ENCODE measurements around the gene TPT1.
"Not testable (repeated sequence)": the region's sequence is repeated elsewhere in the genome, so short reads cannot be mapped to it uniquely, and the experiment has no call there.

TPT1 gene

DNA sequence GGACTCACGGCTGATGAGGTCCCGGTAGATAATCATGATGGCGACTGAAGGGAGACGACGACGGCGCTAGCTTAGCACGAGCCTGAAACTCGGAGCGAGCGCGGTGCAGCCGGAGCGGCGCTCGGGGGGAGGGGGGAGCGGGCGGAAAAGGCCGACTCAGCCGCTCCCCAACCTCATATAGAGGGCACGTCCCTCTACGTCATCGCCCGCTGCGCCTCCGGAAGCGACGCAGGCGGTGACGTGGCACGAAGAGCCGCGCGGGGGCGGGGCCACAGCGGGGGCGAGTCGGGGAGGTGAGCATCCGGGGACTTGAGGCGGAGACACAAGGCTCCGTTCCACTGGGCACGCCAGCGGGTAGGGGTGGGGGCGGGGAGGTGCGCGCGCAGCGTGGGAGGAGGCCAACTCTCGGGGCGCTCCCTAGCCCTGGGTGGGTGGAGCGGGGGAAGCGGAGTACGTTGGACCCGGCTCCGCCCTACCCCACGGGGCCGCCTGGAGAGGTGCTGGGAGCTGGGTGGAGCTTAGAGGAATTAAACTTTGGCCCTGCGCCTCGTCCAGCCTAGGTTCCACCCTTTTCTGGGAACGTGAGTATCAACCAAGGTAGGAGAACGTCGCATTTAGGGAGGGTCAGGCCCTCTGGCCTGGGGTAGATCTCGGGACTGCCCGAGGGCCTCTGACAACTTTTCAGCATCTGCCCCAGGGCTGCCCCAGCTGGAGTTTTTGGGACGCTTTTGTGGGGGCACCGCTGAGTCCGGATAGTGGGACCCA, at the start of gene TPT1:
TPT1 (minus strand) TSS at position 150 of the 765 bp plus-strand sequence; CDS start at position 36, 114 bp downstream.
- DNase-seq, result peak; percentile 99

- DNase-seq, result not testable (repeated sequence)
Observed at GRCh38 chr13:45390348-45390747, 49.4 kb upstream of the TPT1 start.

- DNase-seq, result no peak
Observed at GRCh38 chr13:45388664-45389063, 47.7 kb upstream of the TPT1 start.

GRCh38 chr13:45386892-45387575, 46.1 kb upstream of the TPT1 start:
- DNase-seq, result not testable (repeated sequence)

DNA sequence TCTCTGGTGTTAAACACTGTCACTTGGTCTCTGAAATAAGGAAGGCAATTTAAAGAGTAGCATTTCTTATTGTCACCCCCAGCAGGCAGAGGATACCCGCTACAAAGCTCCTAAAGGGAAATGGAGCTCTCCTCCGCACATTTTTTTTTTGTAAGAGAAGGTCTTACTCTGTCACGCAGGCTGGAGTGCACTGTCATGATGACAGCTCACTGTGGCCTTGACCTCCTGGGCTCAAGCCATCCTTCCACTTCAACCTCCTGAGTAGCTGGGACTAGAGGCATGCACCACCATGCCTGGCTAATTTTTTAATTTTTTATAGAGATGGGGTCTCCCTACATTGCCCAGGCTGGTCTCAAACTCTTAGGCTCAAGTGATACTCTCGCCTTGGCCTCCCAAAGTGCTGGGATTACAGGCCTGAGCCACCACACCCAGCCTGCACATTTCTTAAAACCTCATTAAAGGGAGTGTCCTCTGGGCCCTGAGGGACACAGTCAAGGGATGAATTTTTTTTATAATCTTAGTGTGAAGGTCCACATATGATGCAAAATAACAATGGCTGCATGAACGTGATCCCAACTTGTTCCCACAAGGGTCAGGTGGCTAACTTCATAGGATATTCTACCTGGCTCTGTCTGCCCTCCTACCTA, 45.0 kb upstream of the TPT1 start:
- DNase-seq, result peak; percentile 26

DNA sequence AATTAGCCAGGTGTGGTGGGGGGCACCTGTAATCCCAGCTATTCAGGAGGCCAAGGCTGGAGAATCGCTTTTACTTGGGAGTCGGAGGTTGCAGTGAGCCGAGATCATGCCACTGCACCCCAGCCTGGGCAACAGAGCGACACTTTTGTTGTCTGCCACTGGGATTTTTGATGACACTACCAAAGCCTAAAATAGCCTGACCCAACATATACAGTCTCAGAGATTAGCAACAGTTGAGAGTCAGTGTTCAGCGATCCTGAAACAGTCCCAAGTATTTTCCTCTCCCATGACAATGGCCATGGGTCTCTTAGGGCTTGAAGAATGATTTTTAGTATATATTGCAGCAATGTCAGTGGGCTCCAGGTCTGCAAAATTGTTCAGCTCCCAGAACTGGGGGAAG, 44.3 kb upstream of the TPT1 start:
- DNase-seq, result no peak

GRCh38 chr13:45384474-45385174, 43.6 kb upstream of the TPT1 start:
- no peak for DNase-seq

GRCh38 chr13:45382739-45383138, 41.8 kb upstream of the TPT1 start:
- DNase-seq, result not testable (repeated sequence)

DNA sequence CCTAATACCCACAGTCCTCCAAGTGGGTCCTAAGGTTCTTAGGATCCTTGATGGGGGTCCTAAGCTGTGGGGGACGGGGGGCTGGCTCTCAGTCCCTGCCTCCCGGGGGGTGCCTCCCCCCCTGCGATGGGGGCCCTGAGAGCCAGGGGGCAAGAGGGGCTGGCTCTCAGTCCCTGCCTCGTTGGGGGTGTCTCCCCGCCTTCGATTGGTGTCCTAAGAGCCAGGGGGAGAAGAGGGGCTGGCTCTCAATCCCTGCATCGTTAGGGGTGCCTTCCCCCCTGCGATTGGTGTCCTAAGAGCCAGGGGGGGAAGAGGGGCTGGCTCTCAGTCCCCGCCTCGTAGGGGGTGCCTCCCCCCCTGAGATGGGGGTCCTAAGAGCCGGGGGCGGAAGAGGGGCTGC, 40.2 kb upstream of the TPT1 start:
- no peak for DNase-seq

DNA sequence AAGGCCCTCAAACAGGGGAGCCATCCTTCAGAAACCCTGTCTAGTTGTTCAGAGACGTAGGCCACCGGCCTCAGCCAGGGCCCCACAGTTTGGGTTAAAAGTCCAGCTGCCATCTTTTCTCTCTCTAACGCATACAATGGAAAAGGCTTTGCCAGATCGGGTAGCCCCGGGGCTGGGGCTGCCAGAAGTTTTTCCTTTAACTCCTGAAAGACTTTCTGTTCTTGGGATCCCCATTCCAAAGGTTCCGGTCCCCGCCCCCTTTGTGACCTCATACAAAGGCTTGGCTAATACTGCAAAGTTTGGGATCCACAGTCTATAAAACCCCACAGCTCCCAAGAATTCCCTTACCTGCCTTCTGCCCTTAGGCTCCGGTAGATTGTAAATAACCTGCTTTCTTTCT, 39.7 kb upstream of the TPT1 start:
- not testable (repeated sequence) for DNase-seq

DNA sequence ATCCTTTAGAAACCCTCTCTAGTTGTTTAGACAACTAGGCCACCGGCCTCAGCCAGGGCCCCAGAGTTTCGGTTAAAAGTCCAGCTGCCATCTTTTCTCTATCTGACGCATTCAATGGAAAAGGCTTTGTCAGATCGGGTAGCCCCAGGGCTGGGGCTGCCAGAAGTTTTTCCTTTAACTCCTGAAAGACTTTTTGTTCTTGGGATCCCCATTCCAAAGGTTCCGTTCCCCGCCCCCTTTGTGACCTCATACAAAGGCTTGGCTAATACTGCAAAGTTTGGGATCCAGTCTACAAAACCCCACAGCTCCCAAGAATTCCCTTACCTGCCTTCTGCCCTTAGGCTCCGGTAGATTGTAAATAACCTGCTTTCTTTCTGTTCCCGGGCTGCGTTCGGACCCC, 38.5 kb upstream of the TPT1 start:
- DNase-seq, result not testable (repeated sequence)

DNA sequence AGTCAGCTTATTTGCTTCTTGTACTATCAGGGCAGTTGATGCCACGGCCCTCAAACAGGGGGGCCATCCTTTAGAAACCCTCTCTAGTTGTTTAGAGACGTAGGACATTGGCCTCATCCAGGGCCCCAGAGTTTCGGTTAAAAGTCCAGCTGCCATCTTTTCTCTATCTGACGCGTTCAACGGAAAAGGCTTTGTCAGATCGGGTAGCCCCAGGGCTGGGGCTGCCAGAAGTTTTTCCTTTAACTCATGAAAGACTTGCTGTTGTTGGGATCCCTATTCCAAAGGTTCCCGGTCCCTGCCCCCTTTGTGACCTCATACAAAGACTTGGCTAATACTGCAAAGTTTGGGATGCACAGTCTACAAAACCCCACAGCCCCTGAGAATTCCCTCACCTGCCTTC, 37.8 kb upstream of the TPT1 start:
- not testable (repeated sequence) for DNase-seq

DNA sequence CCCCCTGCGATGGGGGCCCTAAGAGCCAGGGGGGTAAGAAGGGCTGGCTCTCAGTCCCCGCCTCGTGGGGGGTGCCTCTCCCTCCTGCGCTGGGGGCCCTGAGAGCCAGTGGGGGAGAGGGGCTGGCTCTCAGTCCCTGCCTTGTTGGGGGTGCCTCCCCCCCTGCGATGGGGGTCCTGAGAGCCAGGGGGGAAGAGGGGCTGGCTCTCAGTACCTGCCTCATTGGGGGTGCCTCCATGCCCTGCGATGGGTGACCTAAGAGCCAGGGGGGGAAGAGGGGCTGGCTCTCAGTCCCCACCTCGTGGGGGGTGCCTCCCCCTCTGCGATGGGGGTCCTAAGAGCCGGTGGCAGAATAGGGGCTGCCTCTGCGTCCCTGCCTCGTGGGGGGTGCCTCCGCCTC, 36.3 kb upstream of the TPT1 start:
- DNase-seq, result not testable (repeated sequence)

DNA sequence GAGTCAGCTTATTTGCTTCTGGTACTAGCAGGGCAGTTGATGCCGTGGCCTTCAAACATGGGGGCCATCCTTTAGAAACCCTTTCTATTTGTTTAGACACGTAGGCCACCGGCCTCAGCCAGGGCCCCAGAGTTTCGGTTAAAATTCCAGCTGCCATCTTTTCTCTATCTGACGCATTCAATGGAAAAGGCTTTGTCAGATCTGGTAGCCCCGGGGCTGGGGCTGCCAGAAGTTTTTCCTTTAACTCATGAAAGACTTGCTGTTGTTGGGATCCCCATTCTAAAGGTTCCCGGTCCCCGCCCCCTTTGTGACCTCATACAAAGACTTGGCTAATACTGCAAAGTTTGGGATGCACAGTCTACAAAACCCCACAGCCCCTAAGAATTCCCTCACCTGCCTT, 35.7 kb upstream of the TPT1 start:
- DNase-seq, result not testable (repeated sequence)

DNA sequence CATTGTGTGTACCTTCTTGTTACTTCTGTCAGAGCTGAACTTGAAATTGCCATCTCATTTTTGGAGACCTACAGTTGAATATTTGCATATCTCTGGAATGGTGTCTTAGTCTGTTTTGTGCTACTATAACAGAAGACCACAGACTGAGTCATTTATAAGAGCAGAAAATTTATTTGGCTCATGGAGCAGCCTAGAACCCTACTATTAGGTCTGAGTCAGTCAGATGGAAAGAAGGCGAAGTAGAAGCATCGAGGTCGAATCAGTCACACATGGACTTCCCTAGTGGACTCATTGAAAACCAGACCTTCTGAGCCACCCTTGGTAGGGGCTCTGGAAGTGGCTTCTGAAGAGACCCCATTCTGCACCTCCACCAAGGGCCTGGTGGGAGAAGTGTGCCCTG, 33.9 kb upstream of the TPT1 start:
- no peak for DNase-seq

GRCh38 chr13:45373162-45373547, 32.2 kb upstream of the TPT1 start:
- no peak for DNase-seq

DNA sequence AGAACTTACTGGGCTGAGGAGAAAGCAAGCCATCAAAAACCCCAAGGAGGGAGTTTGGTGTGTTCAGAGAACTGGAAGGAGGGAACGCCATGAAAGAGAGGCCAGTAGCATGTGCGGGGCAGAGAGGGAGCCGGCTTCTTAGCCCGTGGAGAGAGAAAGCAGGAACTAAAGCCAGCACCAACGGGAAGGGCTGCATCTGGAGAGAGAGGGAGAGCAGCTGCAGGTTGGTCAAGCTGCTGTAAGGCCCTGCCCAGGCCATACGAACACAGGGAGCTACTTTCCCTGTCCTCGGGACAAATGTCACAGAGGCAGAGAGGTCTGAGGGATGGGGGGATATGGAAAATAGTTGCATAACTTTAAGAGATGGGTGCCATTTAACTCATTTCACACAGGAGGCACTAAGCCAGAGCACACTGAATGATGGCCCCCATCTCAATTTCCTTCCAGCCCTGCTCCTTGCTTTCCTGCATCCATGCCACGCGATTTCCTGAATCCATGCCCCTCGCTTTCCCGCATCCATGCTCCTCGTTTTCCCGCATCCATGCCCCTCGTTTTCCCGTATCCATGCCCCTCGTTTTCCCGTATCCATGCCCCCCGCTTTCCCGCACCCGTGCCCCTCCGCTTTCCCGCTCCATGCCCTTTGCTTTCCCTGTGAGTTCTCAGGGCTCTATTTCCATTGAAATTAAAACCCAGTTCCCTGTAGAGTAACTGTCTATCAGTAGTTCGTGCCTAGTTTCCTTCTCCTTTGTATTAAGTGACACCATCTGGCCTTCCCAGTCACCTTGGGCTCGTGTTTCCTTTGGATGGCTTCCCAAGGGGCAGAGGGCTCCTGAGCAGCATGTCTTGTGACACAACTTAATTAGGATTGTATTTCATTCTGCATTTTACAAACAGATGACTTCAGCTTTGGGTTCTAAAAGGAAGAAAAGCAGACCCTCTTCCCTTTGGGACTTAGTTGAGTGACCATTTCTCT, 31.5 kb upstream of the TPT1 start:
- DNase-seq, result no peak

- DNase-seq, result peak; percentile 26
Observed at GRCh38 chr13:45370922-45371406, 30.0 kb upstream of the TPT1 start.

- no peak for DNase-seq
Observed at GRCh38 chr13:45369116-45369515, 28.1 kb upstream of the TPT1 start.

- no peak for DNase-seq
Observed at GRCh38 chr13:45368571-45368970, 27.6 kb upstream of the TPT1 start.

GRCh38 chr13:45368005-45368404, 27.0 kb upstream of the TPT1 start:
- no peak for DNase-seq

- peak; percentile 91 for DNase-seq
Observed at GRCh38 chr13:45367358-45367757, 26.4 kb upstream of the TPT1 start.
